Measurements from ENCODE around the gene DGCR8.

Gene DGCR8

GRCh38 chr22:20076627-20077172, 3.3 kb upstream of the DGCR8 start:
- Histone ChIP-seq H3K14ac (ENCODE audit: low read length) (no peak overlapping the region), H2BK12ac (ENCODE audit: low read length) (no peak overlapping the region), H2BK5ac (ENCODE audit: low read depth, low read length, poor library complexity) (no peak overlapping the region), H3K4me1 (ENCODE audit: control insufficient read depth in 1 of 2, insufficient read depth in 2 of 2, low read length in 2 of 2) (peaks cover 6 to 7% of the 10 kb centered on the region in 2 experiments), H2AK5ac (ENCODE audit: low read length) (no peak overlapping the region), H4K12ac (ENCODE audit: low read depth, low read length) (no peak overlapping the region), H3K4me2 (ENCODE audit: low read length) (no peak overlapping the region), H3K79me1 (ENCODE audit: low read length) (peaks cover 17% of the 10 kb centered on the region), H3K18ac (ENCODE audit: low read length) (no peak overlapping the region), H2BK120ac (ENCODE audit: insufficient read depth, low read length, poor library complexity) (no peak overlapping the region), H3K79me2 (ENCODE audit: control insufficient read depth, insufficient read depth, low read length, poor library complexity) (peaks cover 17% of the 10 kb centered on the region), H3K4me3 (ENCODE audit: low read depth, low read length) (no peak overlapping the region), H3K27ac (ENCODE audit: low read depth, low read length) (no peak overlapping the region), H3K23ac (ENCODE audit: low read length) (no peak overlapping the region), H3K4ac (ENCODE audit: low read depth, low read length) (no peak overlapping the region), H3K9ac (ENCODE audit: low read length) (no peak overlapping the region), H2AFZ (ENCODE audit: insufficient read depth, low read length, poor library complexity) (no peak overlapping the region), H3K9me3 (ENCODE audit: insufficient read depth, low read depth, low read length) (no peaks in the 10 kb centered on the region), H3K36me3 (ENCODE audit: control insufficient read depth in 1 of 2, insufficient read depth in 2 of 2, low read length in 2 of 2) (no peaks in the 10 kb centered on the region), H3K27me3 (ENCODE audit: insufficient read depth, low read length) (no peaks in the 10 kb centered on the region), H4K8ac (ENCODE audit: low read depth, low read length) (no peak overlapping the region), H4K91ac (ENCODE audit: low read depth, low read length) (no peak overlapping the region)
- DNase-seq = no peak
- WGBS (ENCODE audit: extremely low coverage, insufficient coverage, insufficient read length) = no CpG with 5 or more reads among the region's 6 CpGs

GRCh38 chr22:20080445-20080775, 369 bp downstream of the DGCR8 start:
- H3K4me1 ChIP-seq (ENCODE audit: control insufficient read depth in 1 of 2, insufficient read depth in 2 of 2, low read length in 2 of 2) = peaks cover 21 to 35% of the 10 kb centered on the region in 2 experiments
- H3K27ac ChIP-seq (ENCODE audit: low read depth, low read length) = peak overlapping the region; percentile 97
- peak overlapping the region; percentile 71 for H3K14ac ChIP-seq (ENCODE audit: low read length)
- H3K4me2 ChIP-seq (ENCODE audit: low read length) = peak overlapping the region; percentile 86
- no CpG with 5 or more reads among the region's 34 CpGs for WGBS (ENCODE audit: extremely low coverage, insufficient coverage, insufficient read length)
- peak overlapping the region; percentile 64 for H2AFZ ChIP-seq (ENCODE audit: insufficient read depth, low read length, poor library complexity)
- H3K79me1 ChIP-seq (ENCODE audit: low read length) = peaks cover 17% of the 10 kb centered on the region
- peaks cover 0 to 3% of the 10 kb centered on the region in 2 experiments for H3K36me3 ChIP-seq (ENCODE audit: control insufficient read depth in 1 of 2, insufficient read depth in 2 of 2, low read length in 2 of 2)
- H2AK5ac ChIP-seq (ENCODE audit: low read length) = peak overlapping the region; percentile 49
- peak overlapping the region; percentile 74 for H4K8ac ChIP-seq (ENCODE audit: low read depth, low read length)
- peak overlapping the region; percentile 54 for H2BK120ac ChIP-seq (ENCODE audit: insufficient read depth, low read length, poor library complexity)
- peak overlapping the region; percentile 80 for H3K4me3 ChIP-seq (ENCODE audit: low read depth, low read length)
- H3K9ac ChIP-seq (ENCODE audit: low read length) = peak overlapping the region; percentile 89
- peak overlapping the region; percentile 77 for H3K18ac ChIP-seq (ENCODE audit: low read length)
- H3K27me3 ChIP-seq (ENCODE audit: insufficient read depth, low read length) = no peaks in the 10 kb centered on the region
- peak overlapping the region; percentile 93 for H3K4ac ChIP-seq (ENCODE audit: low read depth, low read length)
- peaks cover 38% of the 10 kb centered on the region for H3K79me2 ChIP-seq (ENCODE audit: control insufficient read depth, insufficient read depth, low read length, poor library complexity)
- H2BK12ac ChIP-seq (ENCODE audit: low read length) = no peak overlapping the region
- peak overlapping the region; percentile 33 for H4K12ac ChIP-seq (ENCODE audit: low read depth, low read length)
- no peak overlapping the region for H3K23ac ChIP-seq (ENCODE audit: low read length)
- no peaks in the 10 kb centered on the region for H3K9me3 ChIP-seq (ENCODE audit: insufficient read depth, low read depth, low read length)
- peak overlapping the region; percentile 59 for H2BK5ac ChIP-seq (ENCODE audit: low read depth, low read length, poor library complexity)
- peak overlapping the region; percentile 71 for H4K91ac ChIP-seq (ENCODE audit: low read depth, low read length)
- DNase-seq = peak; percentile 65 to 81

- Histone ChIP-seq H2BK12ac (ENCODE audit: low read length) (peak overlapping the region; percentile 19), H3K4me2 (ENCODE audit: low read length) (peak overlapping the region; percentile 86), H3K14ac (ENCODE audit: low read length) (peak overlapping the region; percentile 71), H2BK5ac (ENCODE audit: low read depth, low read length, poor library complexity) (peak overlapping the region; percentile 34), H2AK5ac (ENCODE audit: low read length) (peak overlapping the region; percentile 72), H2BK120ac (ENCODE audit: insufficient read depth, low read length, poor library complexity) (peak overlapping the region; percentile 54), H3K4me1 (ENCODE audit: control insufficient read depth in 1 of 2, insufficient read depth in 2 of 2, low read length in 2 of 2) (peaks cover 21 to 35% of the 10 kb centered on the region in 2 experiments), H3K79me1 (ENCODE audit: low read length) (peaks cover 17% of the 10 kb centered on the region), H4K91ac (ENCODE audit: low read depth, low read length) (peak overlapping the region; percentile 71), H4K12ac (ENCODE audit: low read depth, low read length) (peak overlapping the region; percentile 33), H3K4ac (ENCODE audit: low read depth, low read length) (peak overlapping the region; percentile 93), H3K23ac (ENCODE audit: low read length) (no peak overlapping the region), H3K9me3 (ENCODE audit: insufficient read depth, low read depth, low read length) (no peaks in the 10 kb centered on the region), H3K4me3 (ENCODE audit: low read depth, low read length) (peak overlapping the region; percentile 80), H2AFZ (ENCODE audit: insufficient read depth, low read length, poor library complexity) (peak overlapping the region; percentile 19), H3K9ac (ENCODE audit: low read length) (peak overlapping the region; percentile 89), H4K8ac (ENCODE audit: low read depth, low read length) (peak overlapping the region; percentile 59), H3K27me3 (ENCODE audit: insufficient read depth, low read length) (no peaks in the 10 kb centered on the region), H3K36me3 (ENCODE audit: control insufficient read depth in 1 of 2, insufficient read depth in 2 of 2, low read length in 2 of 2) (peaks cover 5 to 8% of the 10 kb centered on the region in 2 experiments), H3K79me2 (ENCODE audit: control insufficient read depth, insufficient read depth, low read length, poor library complexity) (peaks cover 38% of the 10 kb centered on the region), H3K18ac (ENCODE audit: low read length) (peak overlapping the region; percentile 77), H3K27ac (ENCODE audit: low read depth, low read length) (peak overlapping the region; percentile 97)
- DNase-seq = peak; percentile 45 to 66
- no CpG with 5 or more reads among the region's 27 CpGs for WGBS (ENCODE audit: extremely low coverage, insufficient coverage, insufficient read length)
These were observed 974 bp downstream of the DGCR8 start for GRCh38 chr22:20080776-20081654.

GRCh38 chr22:20083157-20083890, 3.3 kb downstream of the DGCR8 start:
- Histone ChIP-seq H3K79me2 (ENCODE audit: control insufficient read depth, insufficient read depth, low read length, poor library complexity) (peaks cover 38% of the 10 kb centered on the region), H3K79me1 (ENCODE audit: low read length) (peaks cover 17% of the 10 kb centered on the region), H3K23ac (ENCODE audit: low read length) (no peak overlapping the region), H2BK120ac (ENCODE audit: insufficient read depth, low read length, poor library complexity) (no peak overlapping the region), H3K27ac (ENCODE audit: low read depth, low read length) (no peak overlapping the region), H3K9ac (ENCODE audit: low read length) (no peak overlapping the region), H2BK5ac (ENCODE audit: low read depth, low read length, poor library complexity) (no peak overlapping the region), H3K4me2 (ENCODE audit: low read length) (peak overlapping the region; percentile 47), H3K9me3 (ENCODE audit: insufficient read depth, low read depth, low read length) (no peaks in the 10 kb centered on the region), H3K14ac (ENCODE audit: low read length) (no peak overlapping the region), H3K18ac (ENCODE audit: low read length) (no peak overlapping the region), H4K8ac (ENCODE audit: low read depth, low read length) (no peak overlapping the region), H3K4me3 (ENCODE audit: low read depth, low read length) (no peak overlapping the region), H3K36me3 (ENCODE audit: control insufficient read depth in 1 of 2, insufficient read depth in 2 of 2, low read length in 2 of 2) (peaks cover 27 to 30% of the 10 kb centered on the region in 2 experiments), H3K4me1 (ENCODE audit: control insufficient read depth in 1 of 2, insufficient read depth in 2 of 2, low read length in 2 of 2) (peaks cover 21 to 35% of the 10 kb centered on the region in 2 experiments), H2AK5ac (ENCODE audit: low read length) (no peak overlapping the region), H3K4ac (ENCODE audit: low read depth, low read length) (peak overlapping the region; percentile 82), H2BK12ac (ENCODE audit: low read length) (no peak overlapping the region), H4K12ac (ENCODE audit: low read depth, low read length) (no peak overlapping the region), H2AFZ (ENCODE audit: insufficient read depth, low read length, poor library complexity) (no peak overlapping the region), H3K27me3 (ENCODE audit: insufficient read depth, low read length) (no peaks in the 10 kb centered on the region), H4K91ac (ENCODE audit: low read depth, low read length) (no peak overlapping the region)
- WGBS (ENCODE audit: extremely low coverage, insufficient coverage, insufficient read length) = no CpG with 5 or more reads among the region's 10 CpGs
- peak in 1 of 2 donors; percentile 17 for DNase-seq
